Naive B cell (primary cell): ENCODE measurements around the gene USP6NL. TPM values are rescaled to one million over a fixed set of nuclear protein-coding genes. Genes with fewer than 3 reads are reported as not detected.
"Not testable (repeated sequence)": the region's sequence is repeated elsewhere in the genome, so short reads cannot be mapped to it uniquely, and the experiment has no call there.

ENCODE experiments used
- ATAC-seq, 2 donors: fragments of 150-1000 bp; cut with Tn5 transposase; 2 replicates each; pipeline ENCODE4 v1.10.0; 2021; ENCODE audit warnings: low read depth in 2 of 2, mild to moderate bottlenecking in 2 of 2, moderate library complexity in 2 of 2
- DNase-seq: peaks from one replicate; pipeline ENCODE4 v3.0.0; 2022
- H3K27ac Mint-ChIP-seq, 6 donors: one replicate each; pipeline ENCODE4 v1.8.0; 2020 to 2022; ENCODE audit warnings: mild to moderate bottlenecking in 6 of 6, mixed read lengths in 6 of 6, moderate library complexity in 5 of 6, inconsistent platforms in 2 of 6
- H3K27me3 Mint-ChIP-seq, 3 donors: one replicate each; pipeline ENCODE4 v1.8.0; 2021 to 2022; ENCODE audit warnings: mixed read lengths in 3 of 3, mild to moderate bottlenecking in 1 of 3
- H3K36me3 Mint-ChIP-seq, 2 donors: one replicate each; pipeline ENCODE4 v1.8.0; 2020 to 2022; ENCODE audit warnings: mixed read lengths in 2 of 2, inconsistent platforms in 1 of 2, mild to moderate bottlenecking in 1 of 2
- H3K4me1 Mint-ChIP-seq, 3 donors: one replicate each; pipeline ENCODE4 v1.8.0; 2020 to 2022; ENCODE audit warnings: mixed read lengths in 3 of 3, inconsistent platforms in 1 of 3, mild to moderate bottlenecking in 1 of 3, moderate library complexity in 1 of 3
- H3K4me3 Mint-ChIP-seq, 8 donors: one replicate each; pipeline ENCODE4 v1.8.0; 2020 to 2022; ENCODE audit warnings: mild to moderate bottlenecking in 8 of 8, mixed read lengths in 8 of 8, moderate library complexity in 8 of 8, inconsistent platforms in 2 of 8
- H3K9me3 Mint-ChIP-seq, 7 donors: one replicate each; pipeline ENCODE4 v1.8.0; 2020 to 2022; ENCODE audit warnings: mixed read lengths in 7 of 7, mild to moderate bottlenecking in 5 of 7, inconsistent platforms in 2 of 7, moderate library complexity in 1 of 7
- polyA plus RNA-seq, 6 donors: library from polyadenylated mRNA; unstranded; fragments of 300-500 nt; fragmentation: Illumina TruSeq; gene quantifications; one replicate each; pipeline ENCODE4 v1.2.3, GENCODE V29; 2021; ENCODE audit warnings: low read depth in 6 of 6

Gene USP6NL
- polyA plus RNA-seq, 6 donors from 2014 or later = 37.8 to 56.8 (median 50.2) TPM

GRCh38 chr10:11636697-11637303, 25.4 kb upstream of the USP6NL start:
- DNase-seq (no peak), ATAC-seq (no peak)
- H3K9me3 Mint-ChIP-seq = peaks cover 0 to 2% (median 0%) of the 10 kb centered on the region in 7 donors
- H3K4me1 Mint-ChIP-seq = peaks cover 49 to 64% (median 54%) of the 10 kb centered on the region in 3 donors
- H3K4me3 Mint-ChIP-seq = peak overlapping the region in 6 of 8 donors; percentile 25 to 79 (median 54)
- H3K27me3 Mint-ChIP-seq = no peaks in the 10 kb centered on the region
- H3K36me3 Mint-ChIP-seq = no peaks in the 10 kb centered on the region
- peak overlapping the region in 4 of 6 donors; percentile 42 to 87 (median 68) for H3K27ac Mint-ChIP-seq

- DNase-seq = peak; percentile 70
- H3K27me3 Mint-ChIP-seq = no peaks in the 10 kb centered on the region
- peak; percentile 99 for ATAC-seq
These were observed 20.6 kb upstream of the USP6NL start for GRCh38 chr10:11631890-11632587.

GRCh38 chr10:11631291-11631690, 19.8 kb upstream of the USP6NL start:
- H3K36me3 Mint-ChIP-seq = no peaks in the 10 kb centered on the region
- peak overlapping the region in 2 of 6 donors; percentile 36 to 86 for H3K27ac Mint-ChIP-seq
- no peak for ATAC-seq

More at GRCh38 chr10:11631890-11632587, 20.6 kb upstream of the USP6NL start:
- Mint-ChIP-seq H3K4me3 (peak overlapping the region; percentile 8 to 87 (median 62)), H3K36me3 (no peaks in the 10 kb centered on the region), H3K27ac (peak overlapping the region; percentile 84 to 96 (median 87)), H3K4me1 (peaks cover 40 to 56% (median 46%) of the 10 kb centered on the region in 3 donors), H3K9me3 (peaks cover 0 to 2% (median 0%) of the 10 kb centered on the region in 7 donors)

DNA sequence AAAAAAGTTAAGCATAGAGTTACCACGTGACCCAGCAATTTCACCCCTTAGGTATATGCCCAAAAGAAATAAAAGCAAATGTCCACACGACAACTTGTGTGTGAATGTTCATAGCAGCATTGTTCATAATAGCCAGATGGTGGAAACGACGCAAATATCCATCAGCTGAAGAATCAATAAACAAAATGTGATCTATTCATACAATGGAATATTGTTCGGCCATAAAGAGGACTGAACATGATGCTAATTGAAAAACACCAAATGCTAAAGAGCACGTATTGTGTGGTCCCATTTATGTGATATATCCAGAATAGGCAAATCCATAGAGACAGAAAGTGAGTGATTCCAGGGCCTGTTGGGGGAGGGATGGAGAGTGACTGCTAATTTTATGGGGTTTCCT, 18.3 kb upstream of the USP6NL start:
- H3K36me3 Mint-ChIP-seq = no peaks in the 10 kb centered on the region
- peak overlapping the region in 1 of 6 donors; percentile 8 for H3K27ac Mint-ChIP-seq
- H3K9me3 Mint-ChIP-seq = no peaks in the 10 kb centered on the region
- DNase-seq (no peak), ATAC-seq (no peak)
- no peak overlapping the region for H3K4me3 Mint-ChIP-seq
- H3K4me1 Mint-ChIP-seq = peaks cover 35 to 54% (median 45%) of the 10 kb centered on the region in 3 donors
- no peaks in the 10 kb centered on the region for H3K27me3 Mint-ChIP-seq

More at GRCh38 chr10:11631291-11631690, 19.8 kb upstream of the USP6NL start:
- DNase-seq = no peak
- H3K27me3 Mint-ChIP-seq = no peaks in the 10 kb centered on the region
- H3K4me1 Mint-ChIP-seq = peaks cover 37 to 54% (median 45%) of the 10 kb centered on the region in 3 donors
- no peaks in the 10 kb centered on the region for H3K9me3 Mint-ChIP-seq
- no peak overlapping the region for H3K4me3 Mint-ChIP-seq

DNA sequence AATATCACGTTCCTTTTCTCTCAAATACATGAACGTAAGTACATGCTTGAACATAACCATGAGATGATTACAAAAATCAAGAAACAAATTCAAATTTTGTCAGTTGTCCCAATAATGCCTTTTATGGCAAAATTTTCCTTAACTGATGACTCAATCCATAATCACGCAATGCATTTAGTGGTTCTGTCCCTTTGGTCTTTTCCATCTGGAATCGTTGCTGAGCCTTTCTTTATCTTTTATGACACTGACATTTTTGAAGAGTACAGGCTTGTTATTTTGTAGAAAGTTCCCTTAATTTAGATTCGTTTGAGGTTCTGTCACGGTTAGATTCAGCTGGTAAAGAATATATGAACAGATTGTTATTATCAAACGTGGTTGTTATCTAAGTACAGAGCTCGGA, 16.5 kb upstream of the USP6NL start:
- H3K9me3 Mint-ChIP-seq, H3K4me3 Mint-ChIP-seq, H3K36me3 Mint-ChIP-seq, DNase-seq, H3K27me3 Mint-ChIP-seq, ATAC-seq: not testable (repeated sequence)
- Mint-ChIP-seq H3K27ac (peak overlapping the region in 4 of 6 donors; percentile 56 to 67 (median 62)), H3K4me1 (peaks cover 44 to 56% (median 54%) of the 10 kb centered on the region in 3 donors)

DNA sequence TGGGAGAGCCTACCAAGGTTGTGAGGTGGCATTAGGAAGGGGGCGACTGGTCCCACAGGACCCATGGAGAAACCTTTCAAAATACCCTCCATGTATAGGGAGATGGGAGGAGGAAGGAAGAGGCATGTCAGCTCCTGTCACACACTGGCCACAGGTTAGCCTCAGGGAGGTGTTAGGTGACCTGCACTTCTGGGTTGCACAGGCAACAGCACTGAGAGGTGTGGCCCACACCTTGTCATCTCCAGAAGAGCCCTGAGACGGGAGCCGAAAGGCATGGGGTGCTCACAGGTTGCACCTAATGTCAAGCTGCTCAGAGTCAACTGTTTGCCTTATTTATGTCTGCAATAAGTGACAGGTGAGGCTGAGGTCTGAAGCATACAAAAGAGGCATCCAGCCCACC, 14.6 kb upstream of the USP6NL start:
- Mint-ChIP-seq H3K9me3 (no peaks in the 10 kb centered on the region), H3K27me3 (no peaks in the 10 kb centered on the region), H3K4me3 (peak overlapping the region in 4 of 8 donors; percentile 12 to 66 (median 36)), H3K36me3 (no peaks in the 10 kb centered on the region), H3K27ac (peak overlapping the region; percentile 44 to 98 (median 90)), H3K4me1 (peaks cover 40 to 51% (median 44%) of the 10 kb centered on the region in 3 donors)
- no peak for ATAC-seq
- DNase-seq = no peak

GRCh38 chr10:11625019-11625735, 13.7 kb upstream of the USP6NL start:
- Mint-ChIP-seq H3K4me3 (peak overlapping the region; percentile 12 to 86 (median 72)), H3K36me3 (no peaks in the 10 kb centered on the region), H3K27ac (peak overlapping the region; percentile 89 to 98 (median 96)), H3K27me3 (no peaks in the 10 kb centered on the region), H3K4me1 (peaks cover 44 to 56% (median 44%) of the 10 kb centered on the region in 3 donors), H3K9me3 (peaks cover 0 to 3% (median 0%) of the 10 kb centered on the region in 7 donors)
- ATAC-seq (peak; percentile 97 to 98), DNase-seq (peak; percentile 81)

DNA sequence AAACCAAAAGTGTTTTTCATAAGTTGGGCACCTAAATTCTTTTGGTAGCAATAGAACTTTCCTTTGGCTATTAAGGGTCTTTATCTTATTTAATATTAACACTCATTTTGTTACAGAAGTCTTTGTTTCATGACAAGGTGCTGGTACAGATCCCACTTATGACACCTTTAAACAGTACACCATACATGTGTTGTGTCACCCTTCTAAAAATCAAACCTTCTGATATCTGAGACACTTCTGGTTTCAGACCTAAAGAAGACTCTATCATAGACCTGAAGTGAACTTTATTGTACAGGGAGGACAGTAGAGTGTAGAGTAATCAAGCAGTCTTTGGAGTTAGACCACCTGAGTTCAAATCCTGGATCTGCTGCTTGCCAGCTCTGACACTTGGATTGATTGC, 5.8 kb upstream of the USP6NL start:
- Mint-ChIP-seq H3K27ac (no peak overlapping the region), H3K36me3 (no peaks in the 10 kb centered on the region), H3K4me3 (no peak overlapping the region), H3K9me3 (peaks cover 0 to 9% (median 4%) of the 10 kb centered on the region in 7 donors), H3K4me1 (peaks cover 10 to 14% (median 12%) of the 10 kb centered on the region in 3 donors), H3K27me3 (no peaks in the 10 kb centered on the region)
- DNase-seq (no peak), ATAC-seq (no peak)

GRCh38 chr10:11616021-11616420, 4.6 kb upstream of the USP6NL start:
- H3K4me3 Mint-ChIP-seq = no peak overlapping the region
- ATAC-seq = no peak
- H3K27ac Mint-ChIP-seq = no peak overlapping the region
- no peaks in the 10 kb centered on the region for H3K36me3 Mint-ChIP-seq
- no peaks in the 10 kb centered on the region for H3K27me3 Mint-ChIP-seq
- H3K9me3 Mint-ChIP-seq = peaks cover 0 to 9% (median 4%) of the 10 kb centered on the region in 7 donors
- no peak for DNase-seq
- H3K4me1 Mint-ChIP-seq = peaks cover 15 to 18% (median 16%) of the 10 kb centered on the region in 3 donors

GRCh38 chr10:11615396-11615795, 3.9 kb upstream of the USP6NL start:
- peaks cover 10 to 16% (median 16%) of the 10 kb centered on the region in 3 donors for H3K4me1 Mint-ChIP-seq
- ATAC-seq = no peak
- H3K4me3 Mint-ChIP-seq = no peak overlapping the region
- no peak for DNase-seq
- H3K27me3 Mint-ChIP-seq = no peaks in the 10 kb centered on the region
- peaks cover 0 to 9% (median 4%) of the 10 kb centered on the region in 7 donors for H3K9me3 Mint-ChIP-seq
- H3K27ac Mint-ChIP-seq = no peak overlapping the region
- no peaks in the 10 kb centered on the region for H3K36me3 Mint-ChIP-seq

GRCh38 chr10:11612021-11613001, 861 bp upstream of the USP6NL start:
- H3K27me3 Mint-ChIP-seq = no peaks in the 10 kb centered on the region
- peak overlapping the region; percentile 90 to 96 (median 95) for H3K4me3 Mint-ChIP-seq
- peak; percentile 37 for DNase-seq

DNA sequence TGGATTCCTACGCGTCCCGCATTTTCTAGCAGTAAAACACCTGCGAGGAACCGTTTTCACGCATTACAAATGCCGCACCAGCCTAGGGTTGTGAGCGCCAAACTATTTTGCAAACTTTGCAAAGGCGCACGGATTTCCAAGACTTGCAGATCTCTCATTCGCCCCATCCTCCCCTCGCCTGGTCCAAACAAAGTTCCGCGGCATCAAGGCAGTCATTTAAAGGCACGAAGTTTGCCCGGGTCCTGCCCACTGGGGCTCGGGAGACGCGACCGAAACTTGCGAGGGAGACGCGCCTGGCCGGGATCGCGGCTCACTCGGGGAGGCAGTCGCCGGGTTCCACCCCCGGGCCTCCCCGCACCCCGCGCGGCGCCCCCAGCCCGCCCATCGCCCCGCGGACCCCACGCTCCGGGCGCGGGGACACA, 613 bp downstream of the USP6NL start:
- ATAC-seq (peak; percentile 21 to 29), DNase-seq (peak; percentile 41)
- Mint-ChIP-seq H3K4me1 (peaks cover 41 to 50% (median 42%) of the 10 kb centered on the region in 3 donors), H3K36me3 (no peaks in the 10 kb centered on the region), H3K27ac (peak overlapping the region; percentile 55 to 96 (median 92)), H3K27me3 (no peaks in the 10 kb centered on the region), H3K9me3 (peaks cover 0 to 2% (median 0%) of the 10 kb centered on the region in 7 donors), H3K4me3 (peak overlapping the region; percentile 87 to 100 (median 96))

More at GRCh38 chr10:11612021-11613001, 861 bp upstream of the USP6NL start:
- peak overlapping the region; percentile 69 to 96 (median 94) for H3K27ac Mint-ChIP-seq
- peaks cover 0 to 7% (median 3%) of the 10 kb centered on the region in 7 donors for H3K9me3 Mint-ChIP-seq
- no peaks in the 10 kb centered on the region for H3K36me3 Mint-ChIP-seq
- ATAC-seq = peak; percentile 43 to 48
- peaks cover 29 to 35% (median 32%) of the 10 kb centered on the region in 3 donors for H3K4me1 Mint-ChIP-seq
